ENCODE measurements around the gene NOXA1. TPM values are rescaled to one million over a fixed set of nuclear protein-coding genes. Genes with fewer than 3 reads are reported as not detected.
A peak's percentile ranks its signal among the peaks of the same experiment; 100 is the strongest.

The NOXA1 gene
- total and polyA plus RNA-seq, 9 of the 15 experiments (the other 6 are each of a cell fraction or from before 2014, with no cell fraction given), result 0.07 to 1.2 (median 0.20) TPM; not detected in 4

GRCh38 chr9:137456864-137457405, 33.7 kb downstream of the NOXA1 start:
- in situ Hi-C loops (cut with MboI), result no loop called here
- no peak for ATAC-seq
- Histone ChIP-seq H3K4me2 (ENCODE audit: insufficient read depth, low read length) (no peak overlapping the region), H3K9ac (ENCODE audit: insufficient read depth in 1 of 2, low read depth in 2 of 2, low read length in 2 of 2) (peak overlapping the region in 1 of 2 experiments; percentile 97; a peak in 2 of 4 replicates), H3K9me3 (replicated peaks; ENCODE audit: control insufficient read depth, insufficient read depth, low read depth, low read length) (no peaks in the 10 kb centered on the region), H3K27me3 (ENCODE audit: control insufficient read depth in 2 of 2, insufficient read depth in 2 of 2, low read length in 2 of 2) (no peaks in the 10 kb centered on the region), H3K4me1 (replicated peaks in 1 of 2; ENCODE audit: control insufficient read depth in 2 of 2, insufficient read depth in 2 of 2, low read length in 2 of 2) (peaks cover 22 to 98% of the 10 kb centered on the region in 2 experiments), H3K27ac (ENCODE audit: extremely low read depth, low read depth, low read length) (no peak overlapping the region), H3K79me2 (ENCODE audit: control insufficient read depth, insufficient read depth, low read length) (peaks cover 12% of the 10 kb centered on the region), H3K36me3 (ENCODE audit: control insufficient read depth, insufficient read depth, low read length) (peaks cover 55% of the 10 kb centered on the region; the same call in 2 of the 3 replicates), H4K20me1 (replicated peaks; ENCODE audit: control insufficient read depth, insufficient read depth, low read length) (no peaks in the 10 kb centered on the region), H2AFZ (ENCODE audit: low read depth, low read length) (no peak overlapping the region), H3K4me3 (no peak overlapping the region), H3K9me1 (ENCODE audit: control insufficient read depth, insufficient read depth, low read length) (no peaks in the 10 kb centered on the region)
- WGBS (ENCODE audit: insufficient coverage, low coverage, missing lambda C conversion rate), result 94% methylated on average over 7 of the region's 10 CpGs
- no peak for FAIRE-seq
- DNase-seq (ENCODE audit: extremely low read depth in 1 of 4, low spot score in 3 of 4), result no peak
- ChIA-PET CTCF (ENCODE audit: low intra/inter-chr PET ratio) (no interaction called here), POLR2A (interaction anchor here (1.0 to 1.2 kb wide), 2 partner anchors 9 to 25 kb away, joined by 3 read pairs; no protein-coding TSS in a partner anchor)
- no TSS peak for BruUV-seq (replicated peaks)
- intact Hi-C loops (cut with micrococcal nuclease), result no loop called here
- TF ChIP-seq SP1 (CRISPR knock-in tag; IDR thresholded peaks at IDR 0.05) (0 out of 2 replicates have a peak, but pooled peaks have one; percentile 28), DLX4 (CRISPR knock-in tag; IDR thresholded peaks at IDR 0.05) (no peak), EP300 (IDR thresholded peaks at IDR 0.05; ENCODE audit: low read length) (no peak), ZC3H11A (IDR thresholded peaks at IDR 0.05; ENCODE audit: low read depth, low read length) (no peak), ZFP36 (IDR thresholded peaks at IDR 0.05; ENCODE audit: low read depth, low read length, partially characterized antibody) (peak; percentile 99), HDAC2 (IDR thresholded peaks at IDR 0.05) (peak; percentile 34; the same call in 1 of the 2 replicates), BCOR (IDR thresholded peaks at IDR 0.05) (peak; percentile 88), ZNF263 (CRISPR knock-in tag; IDR thresholded peaks at IDR 0.05; ENCODE audit: borderline replicate concordance) (peak; percentile 65; the same call in 1 of the 2 replicates), BRF1 (IDR thresholded peaks at IDR 0.05; ENCODE audit: borderline replicate concordance, extremely low read depth, insufficient read length) (no peak), ZNF436 (CRISPR knock-in tag; IDR thresholded peaks at IDR 0.05) (peak; percentile 91), ZNF217 (CRISPR knock-in tag; IDR thresholded peaks at IDR 0.05) (no peak), ZNF79 (CRISPR knock-in tag; IDR thresholded peaks at IDR 0.05; ENCODE audit: low read depth) (no peak), GTF3C2 (IDR thresholded peaks at IDR 0.05; ENCODE audit: borderline replicate concordance, extremely low read depth, insufficient read length) (peak; percentile 62), ZNF354B (CRISPR knock-in tag; IDR thresholded peaks at IDR 0.05) (no peak), SMARCA5 (IDR thresholded peaks at IDR 0.05) (0 out of 2 replicates have a peak, but pooled peaks have one; percentile 68), RCOR1 (IDR thresholded peaks at IDR 0.05; ENCODE audit: borderline replicate concordance in 1 of 2, low read depth in 2 of 2, low read length in 2 of 2) (peak in 1 of 2 experiments; percentile 60; a peak in 2 of 4 replicates)
